Uterus (tissue), 4 donors: ENCODE results near the gene ATP6V1C2. TPM values are rescaled to one million over a fixed set of nuclear protein-coding genes. Genes with fewer than 3 reads are reported as not detected.

Experiments
- DNase-seq, 2 donors: peaks; one replicate each; pipeline ENCODE4 v3.0.0-alpha.2; 2019 to 2020
- H3K27ac ChIP-seq, 2 donors: fragments of 200-600 bp; sonication (generic); 1 replicate in 1 of 2; 2 replicates in 1 of 2; pipeline ENCODE4 v1.5.1; 2016 to 2018
- H3K27me3 ChIP-seq, 2 donors: fragments of 200-600 bp; sonication (generic); one replicate each; pipeline ENCODE4 v1.5.1; 2018 to 2019; ENCODE audit warnings: control low read depth in 1 of 2
- H3K36me3 ChIP-seq, 2 donors: fragments of 200-600 bp; sonication (generic); one replicate each; pipeline ENCODE4 v1.5.1; 2019; ENCODE audit warnings: control low read depth in 1 of 2
- H3K4me1 ChIP-seq, 2 donors: fragments of 200-600 bp; sonication (generic); one replicate each; pipeline ENCODE4 v1.5.1; 2018 to 2019; ENCODE audit warnings: control low read depth in 1 of 2
- H3K4me3 ChIP-seq, 2 donors: fragments of 200-600 bp; sonication (generic); 1 replicate in 1 of 2; 2 replicates in 1 of 2; pipeline ENCODE4 v1.5.1; 2018 to 2019; ENCODE audit warnings: mild to moderate bottlenecking in 1 of 2
- H3K9me3 ChIP-seq, 2 donors: fragments of 200-600 bp; sonication (generic); one replicate each; pipeline ENCODE4 v1.5.1; 2019; ENCODE audit warnings: control low read depth in 1 of 2
- CTCF ChIP-seq, 4 experiments: fragments of 200-600 bp in 2 of 4; fragments of 450-650 bp in 2 of 4; sonication (generic) in 2 of 4; IDR thresholded peaks; one replicate each; pipeline ENCODE4 v1.5.1; 2016 to 2019; ENCODE audit warnings: antibody characterized with exemption in 4 of 4, mild to moderate bottlenecking in 2 of 4, moderate library complexity in 1 of 4
- POLR2A ChIP-seq, 2 donors: fragments of 450-650 bp; IDR thresholded peaks; one replicate each; pipeline ENCODE4 v1.6.1; 2016; ENCODE audit warnings: antibody characterized with exemption in 2 of 2, mild to moderate bottlenecking in 1 of 2, moderate library complexity in 1 of 2
- intact Hi-C: fragments of 100-400 bp; cut with DNase I; formaldehyde crosslinking; loops from one replicate; pipeline ENCODE4 v1.15.1; 2023; ENCODE audit warnings: low total_unique reads
- total RNA-seq, 4 donors: library from RNA; depleted of rRNA in 3 of 4; stranded (reverse); fragments of >200 nt in 3 of 4; gene quantifications; one replicate each; pipeline versions ENCODE4 v1.1.0 to v1.2.4, GENCODE V29; 2014 to 2023
- donor health status: DM: yes; HTN: yes; CAD: no.

Gene ATP6V1C2
- total RNA-seq, 4 donors from 2014 or later, result 0.26 to 3.6 (median 0.61) TPM; not detected in 1

GRCh38 chr2:10772201-10772867 lies 50.9 kb downstream of the ATP6V1C2 start:
- Histone ChIP-seq H3K9me3 (no peaks in the 10 kb centered on the region), H3K27ac (no peak overlapping the region), H3K4me3 (no peak overlapping the region), H3K4me1 (no peaks in the 10 kb centered on the region), H3K36me3 (no peaks in the 10 kb centered on the region), H3K27me3 (no peaks in the 10 kb centered on the region)
- TF ChIP-seq CTCF (IDR thresholded peaks at IDR 0.05) (no peak), POLR2A (IDR thresholded peaks at IDR 0.05) (no peak)
- intact Hi-C loops, result no loop called here
- DNase-seq, result no peak

- Histone ChIP-seq H3K36me3 (no peaks in the 10 kb centered on the region), H3K4me3 (no peak overlapping the region), H3K27ac (no peak overlapping the region), H3K27me3 (no peaks in the 10 kb centered on the region), H3K9me3 (no peaks in the 10 kb centered on the region), H3K4me1 (no peaks in the 10 kb centered on the region)
- intact Hi-C loops, result no loop called here
- TF ChIP-seq POLR2A (IDR thresholded peaks at IDR 0.05), result no peak
- no peak for TF ChIP-seq CTCF (IDR thresholded peaks at IDR 0.05)
- DNase-seq, result no peak
Observed at GRCh38 chr2:10772868-10773215, 51.4 kb downstream of the ATP6V1C2 start.

GRCh38 chr2:10773821-10774341 lies 52.5 kb downstream of the ATP6V1C2 start:
- H3K4me3 ChIP-seq, result no peak overlapping the region
- H3K4me1 ChIP-seq, result no peaks in the 10 kb centered on the region
- DNase-seq, result no peak
- no peak overlapping the region for H3K27ac ChIP-seq
- no peaks in the 10 kb centered on the region for H3K9me3 ChIP-seq
- TF ChIP-seq CTCF (IDR thresholded peaks at IDR 0.05), result no peak
- no peak for TF ChIP-seq POLR2A (IDR thresholded peaks at IDR 0.05)
- H3K27me3 ChIP-seq, result no peaks in the 10 kb centered on the region
- no peaks in the 10 kb centered on the region for H3K36me3 ChIP-seq
- intact Hi-C loops, result no loop called here

- Histone ChIP-seq H3K27me3 (no peaks in the 10 kb centered on the region), H3K9me3 (no peaks in the 10 kb centered on the region), H3K4me3 (no peak overlapping the region), H3K4me1 (no peaks in the 10 kb centered on the region), H3K27ac (no peak overlapping the region), H3K36me3 (no peaks in the 10 kb centered on the region)
- intact Hi-C loops, result no loop called here
- TF ChIP-seq POLR2A (IDR thresholded peaks at IDR 0.05), result no peak
- TF ChIP-seq CTCF (IDR thresholded peaks at IDR 0.05), result no peak
- DNase-seq, result no peak
Observed at GRCh38 chr2:10774394-10774793, 53.0 kb downstream of the ATP6V1C2 start.

GRCh38 chr2:10775021-10775780 lies 53.8 kb downstream of the ATP6V1C2 start:
- no peak for TF ChIP-seq CTCF (IDR thresholded peaks at IDR 0.05)
- no peak for TF ChIP-seq POLR2A (IDR thresholded peaks at IDR 0.05)
- no peak for DNase-seq
- no peak overlapping the region for H3K27ac ChIP-seq
- H3K9me3 ChIP-seq, result no peaks in the 10 kb centered on the region
- no peaks in the 10 kb centered on the region for H3K36me3 ChIP-seq
- no peak overlapping the region for H3K4me3 ChIP-seq
- no peaks in the 10 kb centered on the region for H3K4me1 ChIP-seq
- no peaks in the 10 kb centered on the region for H3K27me3 ChIP-seq
- intact Hi-C loops, result no loop called here
